Tracheal epithelial cell (primary cell): ENCODE data around the gene PARD3B. TPM values are rescaled to one million over a fixed set of nuclear protein-coding genes. Genes with fewer than 3 reads are reported as not detected.

Experiments
- total RNA-seq: library from RNA; depleted of rRNA; stranded (reverse); fragments of >200 nt; gene quantifications from 2 replicates; pipeline ENCODE4 v1.2.1, GENCODE V29; 2014

Gene PARD3B, protein sequence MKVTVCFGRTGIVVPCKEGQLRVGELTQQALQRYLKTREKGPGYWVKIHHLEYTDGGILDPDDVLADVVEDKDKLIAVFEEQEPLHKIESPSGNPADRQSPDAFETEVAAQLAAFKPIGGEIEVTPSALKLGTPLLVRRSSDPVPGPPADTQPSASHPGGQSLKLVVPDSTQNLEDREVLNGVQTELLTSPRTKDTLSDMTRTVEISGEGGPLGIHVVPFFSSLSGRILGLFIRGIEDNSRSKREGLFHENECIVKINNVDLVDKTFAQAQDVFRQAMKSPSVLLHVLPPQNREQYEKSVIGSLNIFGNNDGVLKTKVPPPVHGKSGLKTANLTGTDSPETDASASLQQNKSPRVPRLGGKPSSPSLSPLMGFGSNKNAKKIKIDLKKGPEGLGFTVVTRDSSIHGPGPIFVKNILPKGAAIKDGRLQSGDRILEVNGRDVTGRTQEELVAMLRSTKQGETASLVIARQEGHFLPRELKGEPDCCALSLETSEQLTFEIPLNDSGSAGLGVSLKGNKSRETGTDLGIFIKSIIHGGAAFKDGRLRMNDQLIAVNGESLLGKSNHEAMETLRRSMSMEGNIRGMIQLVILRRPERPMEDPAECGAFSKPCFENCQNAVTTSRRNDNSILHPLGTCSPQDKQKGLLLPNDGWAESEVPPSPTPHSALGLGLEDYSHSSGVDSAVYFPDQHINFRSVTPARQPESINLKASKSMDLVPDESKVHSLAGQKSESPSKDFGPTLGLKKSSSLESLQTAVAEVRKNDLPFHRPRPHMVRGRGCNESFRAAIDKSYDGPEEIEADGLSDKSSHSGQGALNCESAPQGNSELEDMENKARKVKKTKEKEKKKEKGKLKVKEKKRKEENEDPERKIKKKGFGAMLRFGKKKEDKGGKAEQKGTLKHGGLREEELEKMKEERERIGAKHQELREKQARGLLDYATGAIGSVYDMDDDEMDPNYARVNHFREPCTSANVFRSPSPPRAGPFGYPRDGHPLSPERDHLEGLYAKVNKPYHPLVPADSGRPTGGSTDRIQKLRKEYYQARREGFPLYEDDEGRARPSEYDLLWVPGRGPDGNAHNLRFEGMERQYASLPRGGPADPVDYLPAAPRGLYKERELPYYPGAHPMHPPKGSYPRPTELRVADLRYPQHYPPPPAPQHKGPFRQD (N-terminal part only)
- 1.1 and 2.7 TPM in 2 replicates for total RNA-seq

DNA sequence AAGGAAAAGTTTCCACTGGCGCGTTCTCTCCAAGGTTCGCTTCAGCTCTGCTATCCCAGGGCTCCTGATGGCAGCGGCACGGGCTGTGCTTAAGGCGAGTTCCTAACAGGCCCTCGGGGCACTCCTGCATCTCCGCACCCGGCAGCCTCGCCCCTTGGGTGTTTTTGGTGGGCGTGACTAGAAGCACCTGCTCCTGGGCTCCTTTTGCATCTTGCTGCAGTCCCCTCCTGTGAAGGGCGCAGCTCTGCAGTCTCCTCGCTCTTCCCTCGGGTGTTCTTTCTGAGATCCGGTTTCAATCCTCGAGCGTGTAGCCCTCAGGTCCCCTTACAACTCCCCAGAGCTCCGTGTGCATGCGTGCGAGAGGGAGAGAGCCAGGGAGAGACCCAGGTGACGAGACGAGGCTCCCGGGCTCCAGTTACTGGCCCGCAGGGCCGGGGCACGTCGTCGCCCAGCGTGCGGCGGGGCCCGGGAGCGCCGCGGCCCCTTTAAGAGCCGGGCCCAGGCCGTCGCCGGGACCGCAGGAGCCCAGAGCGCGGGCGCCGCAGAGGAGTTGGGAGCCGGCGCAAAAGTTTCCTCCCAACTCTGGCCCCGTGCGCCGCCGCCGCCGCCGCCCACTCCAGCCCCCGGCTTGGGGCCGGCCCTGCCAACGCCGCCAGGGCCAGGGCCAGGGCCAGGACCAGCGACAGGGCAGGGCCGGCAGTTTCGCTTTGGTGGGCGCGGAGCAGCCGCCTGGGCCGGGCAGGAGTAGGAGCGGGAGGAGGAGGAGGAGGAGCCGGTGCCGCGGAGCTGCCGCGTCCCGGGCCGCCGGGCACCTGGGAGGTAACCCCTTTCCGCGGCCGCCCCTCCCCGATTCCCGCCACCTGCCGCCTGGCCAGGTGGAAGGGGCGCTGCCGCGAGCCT lies at the start of gene PARD3B:
Gene PARD3B (plus strand): TSS at position 515 of the 900 bp plus-strand sequence. CDS start 525 bp downstream, outside the sequence.

